K562 treated with DMSO at 1 percent for 24 hours (cell line): ENCODE data around the gene LRTM1. TPM values are rescaled to one million over a fixed set of nuclear protein-coding genes. Genes with fewer than 3 reads are reported as not detected.

Experiments
- total RNA-seq: library from RNA; unstranded; fragments of 300-600 nt; gene quantifications from 2 replicates; pipeline ENCODE4 v1.2.3, GENCODE V29; 2022; ENCODE audit warnings: low read depth; ENCODE audit not compliant: insufficient read depth

Gene LRTM1
- total RNA-seq: not detected in 2 replicates

DNA sequence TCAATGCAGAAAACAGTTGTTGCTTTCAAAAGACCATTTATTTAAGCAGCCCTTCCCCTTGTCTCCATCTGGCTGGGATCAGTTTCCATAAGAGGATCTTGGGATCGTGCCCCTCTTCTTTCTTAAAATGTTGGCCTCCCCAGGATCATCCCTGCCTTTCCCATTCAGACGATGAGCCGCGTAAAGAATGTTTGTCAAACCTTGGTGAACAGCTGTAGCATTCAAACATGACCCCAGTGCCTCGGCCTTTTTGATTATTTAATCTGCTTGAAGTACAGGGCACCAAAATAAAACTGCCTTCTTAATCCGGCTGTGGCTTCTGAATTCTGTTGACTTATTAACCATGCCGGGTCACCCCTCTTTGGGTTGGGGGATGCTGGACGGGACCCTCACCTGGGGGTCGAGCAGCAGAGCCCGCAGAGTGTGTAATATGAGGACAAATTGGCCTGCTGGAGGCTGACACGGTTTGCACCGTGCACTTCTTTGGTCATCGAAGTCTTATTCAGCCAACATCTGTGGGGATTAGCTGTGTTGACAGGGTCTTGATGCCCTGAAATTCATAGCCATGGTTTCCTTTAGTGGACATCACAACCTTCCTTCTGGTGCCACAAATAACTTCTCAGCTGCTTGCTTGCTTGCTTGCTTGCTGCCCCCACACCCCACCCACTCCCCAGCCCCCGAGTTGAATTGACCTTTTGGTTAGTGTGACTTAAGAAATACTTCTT is at the start of gene LRTM1:
Gene LRTM1 (minus strand): TSS at position 14 of the 725 bp plus-strand sequence. CDS start 148 bp downstream, outside the sequence.

